RPMI7951 (cell line): ENCODE measurements around the gene NME7. TPM values are rescaled to one million over a fixed set of nuclear protein-coding genes. Genes with fewer than 3 reads are reported as not detected.
A peak's percentile ranks its signal among the peaks of the same experiment; 100 is the strongest.
"Not testable (repeated sequence)": the region's sequence is repeated elsewhere in the genome, so short reads cannot be mapped to it uniquely, and the experiment has no call there.

Experiments used
- DNase-seq: peaks from one replicate; pipeline ENCODE4 v3.0.0-alpha.2; 2012; ENCODE audit warnings: low read depth
- total RNA-seq: library from RNA; depleted of rRNA; stranded (reverse); fragments of >200 nt; shearing (Covaris generic); gene quantifications from 2 replicates; pipeline ENCODE4 v1.2.3, GENCODE V29; 2014

Gene NME7
- total RNA-seq, 1 experiment from 2014 or later = 31.1 TPM

- not testable (repeated sequence) for DNase-seq
Observed at GRCh38 chr1:169342096-169342495, 25.5 kb downstream of the NME7 start.

DNA sequence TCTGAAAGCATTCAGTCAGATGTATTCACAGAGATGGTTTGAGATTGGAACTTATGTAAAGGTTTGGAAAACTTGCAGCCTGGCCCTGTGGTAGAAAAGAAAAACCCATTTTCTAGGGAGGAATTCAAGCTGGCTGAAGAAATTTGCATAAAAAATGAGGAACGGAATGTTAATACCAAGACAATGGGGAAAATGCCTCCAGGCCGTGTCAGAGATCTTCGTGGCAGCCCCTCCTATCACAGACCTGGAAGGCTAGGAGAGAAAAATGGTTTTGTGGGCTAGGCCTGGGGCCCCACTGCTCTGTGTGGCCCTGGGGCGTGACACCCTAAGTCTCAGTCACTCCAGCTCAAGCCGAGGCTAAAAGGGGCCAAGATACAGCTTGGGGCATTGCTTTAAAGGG lies 26.7 kb downstream of the NME7 start:
- DNase-seq = no peak

- DNase-seq = no peak
Observed at GRCh38 chr1:169339773-169340172, 27.8 kb downstream of the NME7 start.

DNA sequence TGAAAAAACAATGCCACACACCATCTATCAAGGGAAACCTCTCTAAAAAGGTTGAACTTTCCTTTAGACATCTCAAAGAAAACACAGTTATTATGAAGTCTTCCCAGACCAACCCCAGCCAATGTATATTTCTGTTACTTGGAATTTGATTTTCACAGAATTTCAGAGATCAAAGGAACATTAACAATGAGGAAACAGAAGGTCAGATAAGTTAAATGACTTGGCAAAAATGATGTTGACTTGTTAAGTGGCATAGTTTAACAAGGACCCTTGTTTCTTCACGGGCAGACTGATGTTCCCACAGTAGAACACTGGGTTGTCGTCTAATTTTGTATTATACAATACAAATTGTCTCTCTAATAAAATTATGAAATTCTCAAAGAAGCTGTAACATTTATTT lies 29.0 kb downstream of the NME7 start:
- no peak for DNase-seq

- DNase-seq = not testable (repeated sequence)
Observed at GRCh38 chr1:169336947-169337715, 30.5 kb downstream of the NME7 start.

DNA sequence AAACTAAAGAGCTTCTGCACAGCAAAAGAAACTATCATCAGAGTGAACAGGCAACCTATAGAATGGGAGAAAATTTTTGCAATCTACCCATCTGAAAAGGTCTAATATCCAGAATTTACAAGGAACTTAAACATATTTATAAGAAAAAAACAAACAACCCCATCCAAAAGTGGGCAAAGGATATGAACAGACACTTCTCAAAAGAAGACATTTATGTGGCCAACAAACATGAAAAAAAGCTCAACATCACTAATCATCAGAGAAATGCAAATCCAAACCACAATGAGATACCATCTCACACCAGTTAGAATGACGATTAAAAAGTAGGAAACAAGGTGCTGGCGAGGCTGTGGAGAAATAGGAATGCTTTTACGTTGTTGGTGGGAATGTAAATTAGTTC lies 32.9 kb downstream of the NME7 start:
- DNase-seq = not testable (repeated sequence)

DNA sequence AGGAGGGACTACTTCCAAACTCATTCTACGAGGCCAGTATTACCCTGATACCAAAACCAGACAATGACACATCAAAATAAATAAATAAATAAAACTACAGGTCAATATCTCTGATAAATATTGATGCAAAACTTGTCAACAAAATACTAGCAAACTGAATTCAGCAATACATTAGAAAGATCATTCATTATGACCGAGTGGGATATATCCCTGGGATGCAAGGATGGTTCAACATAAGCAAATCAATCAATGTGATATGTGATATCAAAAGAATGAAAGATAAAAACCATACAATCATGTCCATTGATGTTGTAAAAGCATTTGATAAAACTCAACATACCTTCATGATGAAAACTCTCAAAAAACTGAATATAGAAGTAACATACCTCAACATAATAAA lies 36.7 kb downstream of the NME7 start:
- no peak for DNase-seq

DNA sequence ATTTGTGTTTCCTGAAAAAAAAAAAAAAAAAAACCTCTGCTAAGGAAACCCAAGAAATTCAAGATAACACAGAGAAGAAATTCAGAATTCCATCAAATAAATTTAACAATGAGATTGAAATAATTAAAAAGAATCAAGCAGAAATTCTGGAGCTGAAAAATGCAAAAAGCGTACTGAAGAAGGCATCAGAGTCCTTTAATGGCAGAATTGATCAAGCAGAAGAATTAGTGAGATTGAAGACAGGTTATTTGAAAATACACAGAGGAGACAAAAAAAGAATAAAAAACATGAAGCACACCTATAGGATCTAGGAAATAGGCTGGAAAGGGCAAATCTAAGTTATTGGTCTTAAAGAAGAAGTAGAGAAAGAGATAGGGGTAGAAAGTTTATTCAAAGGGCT lies 38.2 kb downstream of the NME7 start:
- no peak for DNase-seq

GRCh38 chr1:169327875-169328274 lies 39.7 kb downstream of the NME7 start:
- DNase-seq = no peak

DNA sequence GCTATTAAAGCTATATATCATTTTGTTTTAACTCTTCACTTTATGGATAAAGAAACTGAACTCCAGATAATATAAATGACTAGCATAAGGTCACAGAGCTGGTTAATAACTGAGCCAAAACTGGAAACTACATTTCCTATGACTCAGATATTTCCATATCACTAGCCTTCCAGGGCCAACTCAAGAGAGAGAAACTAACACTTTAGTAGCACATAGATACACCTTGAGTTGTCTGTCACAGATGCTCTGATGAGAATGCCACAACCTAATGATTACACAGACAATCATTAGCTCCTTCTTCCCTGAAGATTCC lies 40.7 kb downstream of the NME7 start:
- peak; percentile 28 for DNase-seq

- no peak for DNase-seq
Observed at GRCh38 chr1:169326261-169326955, 41.2 kb downstream of the NME7 start.

DNA sequence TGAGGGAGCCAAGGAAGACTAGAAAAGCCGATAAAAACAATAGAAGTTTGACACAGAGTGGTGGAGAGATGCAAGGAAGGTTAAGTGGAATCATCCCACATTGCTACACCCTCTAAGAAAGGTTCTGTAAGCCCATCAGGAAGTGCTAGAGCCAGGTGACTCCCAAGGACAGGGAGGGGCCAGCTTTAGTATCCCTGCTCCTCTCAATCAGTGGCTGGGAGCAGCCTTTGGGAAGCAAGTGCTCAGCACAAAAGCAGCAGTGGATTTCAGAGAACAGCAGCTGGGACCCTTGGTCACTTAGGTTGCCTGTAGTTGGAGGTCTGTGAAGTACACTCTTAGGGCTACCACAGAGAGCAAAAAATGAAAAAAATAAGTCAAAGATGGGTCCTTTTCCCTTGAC lies 42.5 kb downstream of the NME7 start:
- no peak for DNase-seq

DNA sequence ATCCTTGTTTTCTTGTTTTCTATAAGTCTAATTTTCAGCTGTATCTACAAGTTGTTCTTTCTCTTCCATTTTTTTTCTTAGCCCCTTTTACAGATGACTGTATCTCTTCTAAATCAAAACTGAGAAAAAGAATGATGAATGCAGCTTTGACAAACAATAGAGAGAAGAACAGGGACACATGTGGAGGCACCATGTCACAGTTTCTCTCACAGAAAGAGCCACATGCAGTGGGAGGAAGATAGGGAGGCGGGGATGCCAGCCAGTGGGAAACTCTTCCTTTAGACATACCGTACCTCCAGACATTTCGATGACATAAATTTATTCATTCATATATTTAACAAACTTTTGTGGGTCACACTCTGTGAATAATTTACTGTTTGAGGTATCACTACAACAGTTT lies 45.5 kb downstream of the NME7 start:
- no peak for DNase-seq

DNA sequence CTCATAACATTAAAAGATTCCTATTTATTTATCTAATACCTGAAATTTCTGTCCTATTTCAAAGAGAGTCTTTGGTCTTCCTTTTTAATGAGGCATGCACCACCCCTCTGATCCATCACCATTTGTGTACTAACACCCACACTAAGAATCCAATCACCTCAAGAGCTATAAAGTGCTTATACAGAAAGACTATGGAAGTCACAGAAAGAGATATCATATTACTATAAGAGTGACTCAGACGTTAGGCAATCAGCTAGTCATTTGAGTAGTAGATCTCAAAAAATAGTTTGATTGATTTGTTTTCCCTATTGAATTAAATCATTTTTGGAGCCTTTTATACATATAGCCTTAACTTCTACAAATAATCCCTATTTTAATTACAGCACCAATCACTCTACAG lies 46.1 kb downstream of the NME7 start:
- peak; percentile 45 for DNase-seq

DNA sequence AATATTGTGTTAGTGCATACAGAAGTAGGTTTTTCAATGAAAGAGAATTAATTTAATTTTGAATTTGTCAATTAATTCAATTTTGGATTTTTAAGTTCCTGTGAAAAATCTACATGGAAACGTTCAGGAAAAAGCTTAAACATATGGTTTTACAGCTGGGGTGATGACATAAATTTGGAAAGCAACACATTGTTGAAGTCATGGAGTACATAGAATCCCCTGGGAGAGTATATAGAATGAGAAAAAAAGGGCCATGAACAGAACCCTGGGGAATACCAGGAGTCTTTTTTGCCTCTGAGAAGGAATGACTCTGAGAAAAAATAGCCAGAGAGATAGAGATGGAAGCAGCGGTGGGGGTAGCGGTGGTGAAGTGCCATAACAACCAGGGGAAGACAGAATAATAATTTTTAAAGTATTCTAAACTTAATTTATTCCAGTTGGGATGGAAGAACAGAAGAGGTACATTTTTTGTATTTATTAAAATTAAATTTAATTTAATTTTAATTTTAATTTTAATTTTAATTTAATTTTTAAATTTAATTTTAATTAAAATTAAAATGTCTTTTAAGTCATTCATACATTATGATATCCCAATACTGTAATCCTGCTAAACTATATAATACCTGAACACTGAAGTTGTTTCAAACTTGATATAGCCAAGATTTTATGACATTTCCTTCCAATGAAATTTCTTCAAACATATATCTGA lies 48.9 kb downstream of the NME7 start:
- no peak for DNase-seq

DNA sequence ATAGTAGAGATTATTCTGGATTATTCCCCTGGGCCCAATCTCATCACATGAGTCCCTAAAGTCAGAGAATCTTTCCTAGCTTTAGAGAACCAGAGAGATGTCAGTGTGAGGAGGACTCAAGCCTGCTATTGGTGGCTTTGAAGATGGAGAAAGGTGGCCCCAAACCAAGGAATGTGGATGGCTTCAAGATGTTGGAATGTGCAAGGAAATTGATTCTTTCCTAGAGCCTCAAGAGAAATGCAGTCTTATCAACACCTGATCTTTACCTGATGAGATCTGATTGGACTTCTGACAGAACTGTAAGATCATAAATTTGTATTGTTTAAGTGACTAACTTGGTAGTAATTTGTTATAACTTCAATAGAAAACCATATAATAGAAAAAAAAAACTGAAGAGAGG lies 51.0 kb downstream of the NME7 start:
- no peak for DNase-seq

DNA sequence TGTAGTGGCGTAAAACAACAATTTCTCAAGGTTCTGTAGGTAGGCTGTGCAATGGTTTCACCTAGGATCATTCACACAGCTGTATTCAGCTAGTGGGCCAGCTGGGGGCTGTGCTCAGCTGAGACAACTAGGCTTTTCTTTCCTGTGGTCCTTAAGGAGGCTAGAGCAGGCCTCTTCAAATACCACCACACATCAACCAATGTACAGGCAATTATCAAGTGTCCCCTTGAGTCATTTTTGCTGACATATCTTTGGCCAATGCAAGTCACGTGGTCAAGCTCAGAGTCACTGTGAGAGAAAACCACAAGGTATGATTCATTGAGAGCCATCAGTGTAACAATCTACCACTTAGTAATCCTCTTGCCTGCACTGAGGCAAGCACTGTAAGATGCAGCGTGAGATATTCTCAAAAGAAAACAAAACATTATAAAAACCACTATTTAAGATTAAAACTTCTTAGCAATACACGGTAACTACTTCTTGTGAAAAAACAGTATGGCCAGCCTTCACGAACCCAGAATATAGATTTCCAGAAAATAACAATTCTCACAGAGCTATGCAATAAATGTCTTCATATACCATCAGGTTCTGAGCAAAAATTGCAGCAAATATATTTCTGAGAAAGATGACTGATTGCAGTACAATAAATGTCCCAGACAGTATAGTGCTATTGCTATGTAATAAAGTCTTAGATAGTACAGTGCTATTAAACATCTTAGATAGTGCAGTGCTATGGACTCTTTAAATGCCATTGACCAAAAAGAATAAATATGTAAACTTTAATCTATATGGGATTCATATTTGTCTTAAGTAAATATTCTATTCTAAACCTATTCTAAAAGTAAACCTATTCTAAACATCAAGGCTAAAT lies 55.3 kb downstream of the NME7 start:
- DNase-seq = peak; percentile 96

GRCh38 chr1:169309178-169310166 lies 58.1 kb downstream of the NME7 start:
- DNase-seq = no peak

- DNase-seq = no peak
Observed at GRCh38 chr1:169308313-169309039, 59.1 kb downstream of the NME7 start.

- no peak for DNase-seq
Observed at GRCh38 chr1:169307176-169307575, 60.4 kb downstream of the NME7 start.
